Measurements from ENCODE around the gene SDR39U1.

Gene SDR39U1

DNA sequence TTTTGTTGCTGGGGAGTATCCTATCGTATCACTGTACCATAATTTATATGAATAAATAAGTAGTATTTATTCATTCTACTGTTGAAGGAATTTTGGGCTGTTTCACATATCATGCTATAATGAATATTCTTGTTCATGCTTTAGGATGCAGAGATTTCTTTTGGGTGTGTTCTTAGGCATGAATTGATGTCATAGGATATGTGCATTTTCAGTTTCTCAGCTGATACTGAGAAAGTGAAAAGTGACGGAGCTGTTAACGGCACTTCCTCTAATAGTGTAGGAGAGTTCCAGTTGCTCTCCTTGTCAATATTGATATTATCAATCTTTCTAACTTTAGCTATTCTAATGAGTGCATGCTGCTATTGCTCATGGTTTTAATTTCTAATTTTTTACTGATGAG lies 23.2 kb upstream of the SDR39U1 start:
- no peak for TF ChIP-seq CTCF (IDR thresholded peaks at IDR 0.05)
- Histone ChIP-seq H3K27ac (no peak overlapping the region), H3K4me3 (no peak overlapping the region)
- no peak for DNase-seq (ENCODE audit: low spot score)

- TF ChIP-seq CTCF (IDR thresholded peaks at IDR 0.05), result no peak
- Histone ChIP-seq H3K27ac (no peak overlapping the region), H3K4me3 (no peak overlapping the region)
- no peak for DNase-seq (ENCODE audit: low spot score)
Observed at GRCh38 chr14:24465368-24465767, 22.8 kb upstream of the SDR39U1 start.

- no peak overlapping the region for H3K27ac ChIP-seq
- TF ChIP-seq CTCF (IDR thresholded peaks at IDR 0.05), result no peak
- DNase-seq (ENCODE audit: low spot score), result no peak
- no peak overlapping the region for H3K4me3 ChIP-seq
Observed at GRCh38 chr14:24463884-24464785, 21.6 kb upstream of the SDR39U1 start.

DNA sequence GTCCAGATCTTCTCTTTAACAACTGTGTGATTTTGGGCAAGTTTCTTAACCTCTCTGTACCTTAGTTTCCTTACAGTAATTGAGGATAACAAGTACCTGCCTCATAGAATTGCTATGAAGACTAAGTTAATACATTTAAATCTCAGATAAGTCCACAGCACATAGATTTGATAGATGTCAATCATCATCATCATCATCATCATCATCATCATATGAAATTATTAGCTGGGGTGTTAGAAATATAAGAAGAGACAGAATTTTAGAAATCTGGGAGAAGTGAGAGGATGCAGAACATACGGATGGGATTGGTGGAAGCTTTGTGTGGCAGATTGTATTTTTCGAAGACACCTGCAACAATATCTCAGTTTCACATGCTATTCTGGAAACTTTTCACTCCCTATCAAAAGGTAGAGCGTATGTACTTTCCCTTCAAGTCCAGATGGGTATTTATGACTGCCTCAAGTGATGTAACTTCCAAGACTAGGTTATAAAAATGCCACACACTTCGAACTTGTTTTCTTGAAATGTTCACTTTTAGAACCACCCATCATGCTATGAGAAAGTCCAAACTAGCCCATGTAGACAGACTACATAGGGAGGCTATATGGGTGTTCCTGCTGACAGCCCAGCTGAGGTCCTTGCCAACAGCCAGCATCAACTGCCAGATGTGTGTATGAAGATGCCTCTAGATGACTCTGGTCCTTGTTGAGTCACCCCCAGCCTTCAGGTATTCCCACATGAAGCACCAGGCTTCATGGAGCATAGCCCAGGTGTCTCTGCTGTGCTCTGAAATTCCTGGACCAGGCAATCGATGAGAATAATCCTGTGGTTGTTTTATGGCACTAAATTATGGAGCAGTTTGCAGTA lies 20.7 kb upstream of the SDR39U1 start:
- no peak for DNase-seq (ENCODE audit: low spot score)
- Histone ChIP-seq H3K4me3 (no peak overlapping the region), H3K27ac (no peak overlapping the region)
- no peak for TF ChIP-seq CTCF (IDR thresholded peaks at IDR 0.05)

DNA sequence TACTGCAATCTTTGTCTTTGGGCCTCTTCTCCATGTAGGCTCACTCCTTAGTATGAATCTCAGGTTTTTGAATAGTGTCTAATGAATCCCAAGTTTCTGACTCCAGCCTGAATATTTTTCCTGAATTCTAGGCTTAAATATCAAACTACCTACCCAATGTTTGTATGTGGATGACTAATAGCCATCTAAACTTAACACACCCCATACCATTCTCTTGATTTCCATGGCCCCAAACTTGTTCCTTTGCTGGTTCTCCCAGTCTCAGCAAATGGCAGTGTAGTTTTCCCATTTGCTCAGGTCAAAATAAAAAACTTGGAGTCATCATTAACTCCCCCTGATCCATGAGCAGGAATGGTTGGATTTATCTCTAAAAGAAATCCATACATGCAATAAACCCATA lies 18.8 kb upstream of the SDR39U1 start:
- no peak for DNase-seq (ENCODE audit: low spot score)
- Histone ChIP-seq H3K27ac (no peak overlapping the region), H3K4me3 (no peak overlapping the region)
- no peak for TF ChIP-seq CTCF (IDR thresholded peaks at IDR 0.05)

DNA sequence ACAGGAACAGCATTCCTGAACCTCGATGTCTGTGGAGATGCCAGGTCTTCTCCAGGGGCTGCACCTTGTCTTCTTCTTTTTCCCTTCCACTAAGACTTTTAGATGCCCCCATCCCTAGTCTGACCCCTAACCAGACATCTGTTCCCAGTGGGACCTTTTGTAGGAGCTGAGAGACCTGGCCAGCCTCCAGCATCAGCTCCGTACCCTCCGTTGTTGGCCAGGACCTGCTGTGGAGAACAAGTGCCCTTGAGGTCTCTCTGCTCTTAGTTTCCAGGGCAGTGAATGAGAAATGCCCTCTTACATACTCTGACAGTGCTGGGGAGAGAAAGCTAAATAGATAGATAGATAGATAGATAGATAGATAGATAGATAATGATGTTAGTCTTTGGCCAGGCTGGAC lies 16.8 kb upstream of the SDR39U1 start:
- no peak overlapping the region for H3K4me3 ChIP-seq
- H3K27ac ChIP-seq, result no peak overlapping the region
- no peak for TF ChIP-seq CTCF (IDR thresholded peaks at IDR 0.05)
- no peak for DNase-seq (ENCODE audit: low spot score)
